GM12878 (cell line): ENCODE results near the gene NCKAP5. TPM values are rescaled to one million over a fixed set of nuclear protein-coding genes. Genes with fewer than 3 reads are reported as not detected.

Source experiments
- ATAC-seq: fragments of 200-7000 bp; cut with Tn5 transposase; 3 replicates; pipeline ENCODE4 v1.9.1; 2020; ENCODE audit warnings: mild to moderate bottlenecking, moderate library complexity
- BruUV-seq: library from RNA; stranded (reverse); fragments of 400-500 nt; replicated peaks from 2 replicates; lab custom pipeline; 2021; lab: Mats Ljungman, UMichigan
- CTCF ChIA-PET: fragments of 300-600 bp; sonication (Branson Sonifier 250); formaldehyde crosslinking; extraction: SDS; loops from one replicate; lab custom pipeline; 2021; ENCODE audit warnings: inconsistent platforms; lab: Yijun Ruan, JAX
- POLR2A ChIA-PET: fragments of 350-600 bp; formaldehyde crosslinking; extraction: SDS; loops from one replicate; lab custom pipeline; 2021; ENCODE audit warnings: inconsistent platforms; lab: Charles Lee
- RAD21 ChIA-PET: fragments of 300-600 bp; sonication (Branson Sonifier 250); formaldehyde crosslinking; loops from one replicate; lab custom pipeline; 2023; ENCODE audit warnings: antibody characterized with exemption; ENCODE audit not compliant: unreplicated experiment; lab: Charles Lee
- SMC1A ChIA-PET: fragments of 300-600 bp; sonication (Branson Sonifier 250); formaldehyde crosslinking; loops from one replicate; lab custom pipeline; 2023; ENCODE audit not compliant: unreplicated experiment, uncharacterized antibody; lab: Charles Lee
- DNase-seq: peaks from one replicate; pipeline ENCODE4 v3.0.0-alpha.2; 2011; ENCODE audit warnings: low read depth, low spot score
- FAIRE-seq: peaks from 3 replicates; lab custom pipeline; 2011; peaks lifted over from hg19 to GRCh38; lab: Jason Lieb, UNC
- H2AFZ ChIP-seq: 2 replicates; pipeline ENCODE4 v1.6.0; 2011; ENCODE audit warnings: low read depth, low read length, control low read depth; ENCODE audit not compliant: control insufficient read depth
- H3K27ac ChIP-seq: 2 replicates; pipeline ENCODE4 v1.5.1; 2011; ENCODE audit warnings: control low read depth; ENCODE audit not compliant: control insufficient read depth, insufficient read depth
- H3K27me3 ChIP-seq, 2 experiments: replicated peaks in 1 of 2; 2 replicates each; pipeline versions ENCODE4 v1.6.0 to v1.6.1; 2011; ENCODE audit warnings: low read length in 1 of 2; ENCODE audit not compliant: control insufficient read depth in 2 of 2, insufficient read depth in 2 of 2
- H3K36me3 ChIP-seq, 2 experiments: 2 replicates each; pipeline ENCODE4 v1.5.1; 2011; ENCODE audit warnings: low read length in 1 of 2; ENCODE audit not compliant: control insufficient read depth in 2 of 2, insufficient read depth in 2 of 2
- H3K4me1 ChIP-seq: 2 replicates; pipeline ENCODE4 v1.6.1; 2011; ENCODE audit warnings: mild to moderate bottlenecking, low read length, moderate library complexity, mixed read lengths; ENCODE audit not compliant: control insufficient read depth, insufficient read depth
- H3K4me2 ChIP-seq: 2 replicates; pipeline ENCODE4 v1.6.0; 2011; ENCODE audit warnings: control low read depth; ENCODE audit not compliant: control insufficient read depth, insufficient read depth
- H3K4me3 ChIP-seq: fragments of 200-600 bp; sonication (generic); 2 replicates; pipeline ENCODE4 v1.5.1; 2016
- H3K79me2 ChIP-seq: 2 replicates; pipeline ENCODE4 v1.6.0; 2011; ENCODE audit warnings: low read length; ENCODE audit not compliant: control insufficient read depth, insufficient read depth
- H3K9ac ChIP-seq: 2 replicates; pipeline ENCODE4 v1.8.0; 2011; ENCODE audit warnings: low read length, control low read depth, mixed read lengths; ENCODE audit not compliant: control insufficient read depth, insufficient read depth
- H3K9me3 ChIP-seq: replicated peaks from 3 replicates; pipeline ENCODE4 v1.5.1; 2011; ENCODE audit warnings: mild to moderate bottlenecking, low read length; ENCODE audit not compliant: control insufficient read depth, insufficient read depth
- H4K20me1 ChIP-seq: 2 replicates; pipeline ENCODE4 v1.6.0; 2011; ENCODE audit not compliant: control insufficient read depth, insufficient read depth
- BRCA1 ChIP-seq: IDR thresholded peaks from 2 replicates; pipeline ENCODE4 v1.6.1; 2011; ENCODE audit warnings: low read depth, low read length, improper control_type of control experiment
- CBFB ChIP-seq: IDR thresholded peaks from 2 replicates; pipeline ENCODE4 v1.6.1; 2016; ENCODE audit warnings: antibody characterized with exemption, low read depth
- CHD1 ChIP-seq: IDR thresholded peaks from 2 replicates; pipeline ENCODE4 v1.6.1; 2012; ENCODE audit warnings: low read depth, low read length, improper control_type of control experiment
- CTCF ChIP-seq, 3 experiments: IDR thresholded peaks in 2 of 3; conservative IDR thresholded peaks in 1 of 3; 2 replicates each; pipeline ENCODE4 v1.5.1; 2011; ENCODE audit warnings: low read depth in 3 of 3, low read length in 3 of 3, mild to moderate bottlenecking in 3 of 3, control low read depth in 2 of 3, moderate library complexity in 2 of 3, inconsistent platforms in 1 of 3, mixed read lengths in 1 of 3; ENCODE audit not compliant: control insufficient read depth in 2 of 3, insufficient read depth in 1 of 3; ENCODE audit errors: extremely low read depth in 1 of 3
- E4F1 ChIP-seq: fragments of 450-650 bp; IDR thresholded peaks from 2 replicates; pipeline ENCODE4 v1.6.1; 2018; ENCODE audit warnings: borderline replicate concordance, mild to moderate bottlenecking; ENCODE audit not compliant: partially characterized antibody
- GABPA ChIP-seq: IDR thresholded peaks from 2 replicates; pipeline ENCODE4 v1.6.1; 2014; ENCODE audit warnings: antibody characterized with exemption, low read depth, mild to moderate bottlenecking, inconsistent platforms
- GATAD2B ChIP-seq: fragments of 450-650 bp; conservative IDR thresholded peaks from 2 replicates; pipeline ENCODE4 v1.6.1; 2017; ENCODE audit warnings: low read depth, mild to moderate bottlenecking, moderate library complexity
- IRF3 ChIP-seq: fragments of 450-650 bp; IDR thresholded peaks from 2 replicates; pipeline ENCODE4 v1.6.1; 2014; ENCODE audit warnings: mild to moderate bottlenecking
- MEF2A ChIP-seq: IDR thresholded peaks from 2 replicates; pipeline ENCODE4 v1.6.1; 2011; ENCODE audit warnings: low read depth, mild to moderate bottlenecking, low read length, moderate library complexity; ENCODE audit not compliant: insufficient read depth
- MTA2 ChIP-seq: fragments of 450-650 bp; IDR thresholded peaks from 2 replicates; pipeline ENCODE4 v1.6.1; 2016; ENCODE audit warnings: low read depth, mild to moderate bottlenecking, moderate library complexity
- NRF1 ChIP-seq: conservative IDR thresholded peaks from 2 replicates; pipeline ENCODE4 v1.6.1; 2011; ENCODE audit warnings: mild to moderate bottlenecking, low read depth, low read length, improper control_type of control experiment
- PAX5 ChIP-seq: IDR thresholded peaks from 2 replicates; pipeline ENCODE4 v1.6.1; 2011; ENCODE audit warnings: low read depth, low read length, borderline replicate concordance
- POLR2AphosphoS5 ChIP-seq: IDR thresholded peaks from 2 replicates; pipeline ENCODE4 v1.6.1; 2011; ENCODE audit warnings: mild to moderate bottlenecking, low read length, inconsistent platforms
- RELA ChIP-seq: fragments of 450-650 bp; IDR thresholded peaks from 2 replicates; pipeline ENCODE4 v1.8.0; 2014; ENCODE audit warnings: borderline replicate concordance; ENCODE audit not compliant: partially characterized antibody
- SKIL ChIP-seq: fragments of 450-650 bp; IDR thresholded peaks from 2 replicates; pipeline ENCODE4 v1.6.1; 2017; ENCODE audit warnings: mild to moderate bottlenecking, low read depth, inconsistent platforms; ENCODE audit not compliant: poor library complexity, severe bottlenecking
- WGBS: methylation state at CpG from one replicate; pipeline ENCODE4 v1.1.6; 2016; ENCODE audit warnings: low lambda C conversion rate; ENCODE audit not compliant: insufficient replicate concordance, insufficient coverage; ENCODE audit errors: missing lambda C conversion rate; 5-methylcytosine and 5-hydroxymethylcytosine counted together
- in situ Hi-C: fragments of 300-500 bp; cut with MboI; formaldehyde crosslinking; loops from 9 replicates; pipeline ENCODE4 v1.14.3; 2018; ENCODE audit warnings: mixed read lengths
- intact Hi-C: fragments of 100-400 bp; cut with micrococcal nuclease; formaldehyde crosslinking; loops from one replicate; pipeline ENCODE4 v1.14.2; 2022; ENCODE audit not compliant: unreplicated experiment
- polyA plus RNA-seq, 11 experiments: library from polyadenylated mRNA; depleted of rRNA in 4 of 11; unstranded in 6 of 11; stranded (reverse) in 5 of 11; fragments of >200 nt; fragmentation: Nextera tagmentation in 4 of 11; fragmentation: Illumina TruSeq in 1 of 11; extraction: Ambion mirVana in 4 of 11; extraction: Trizol in 1 of 11; gene quantifications; 1 replicate in 1 of 11; 2 replicates in 10 of 11; pipeline versions ENCODE4 v1.2.1 to v1.2.3, GENCODE V29; 2011 to 2016; ENCODE audit warnings: inconsistent platforms in 2 of 11, missing spikeins in 2 of 11, low read depth in 1 of 11
- total RNA-seq, 4 experiments: library from RNA; depleted of rRNA in 3 of 4; stranded (reverse); fragments of >200 nt in 3 of 4; fragmentation: Illumina TruSeq in 1 of 4; extraction: Trizol in 1 of 4; gene quantifications; 2 replicates each; pipeline versions ENCODE4 v1.2.1 to v1.2.3, GENCODE V29; 2013 to 2021

The NCKAP5 gene
- total and polyA plus RNA-seq, 10 of the 15 experiments (the other 5 are each of a cell fraction or from before 2014, with no cell fraction given), result 0.06 to 0.44 (median 0.16) TPM

GRCh38 chr2:132668987-132669907 is 899.0 kb downstream of the NCKAP5 start:
- Histone ChIP-seq H3K4me1 (no peaks in the 10 kb centered on the region), H3K9ac (no peak overlapping the region), H3K36me3 (no peaks in the 10 kb centered on the region), H3K9me3 (no peaks in the 10 kb centered on the region), H4K20me1 (no peaks in the 10 kb centered on the region), H3K79me2 (no peaks in the 10 kb centered on the region), H3K4me3 (no peak overlapping the region), H3K27ac (no peak overlapping the region), H3K27me3 (peaks cover 5 to 6% of the 10 kb centered on the region in 2 experiments), H2AFZ (no peak overlapping the region), H3K4me2 (no peak overlapping the region)
- no peak for FAIRE-seq
- no peak for DNase-seq
- in situ Hi-C loops, result no loop called here
- 31% methylated on average over 51 of the region's 80 CpGs for WGBS
- intact Hi-C loops, result no loop called here
- no TSS peak for BruUV-seq
- ChIA-PET RAD21 (interaction anchor here (1.2 kb wide), 1 partner anchor 10 kb away, joined by 3 read pairs; no protein-coding TSS in a partner anchor), POLR2A (no interaction called here), CTCF (no interaction called here), SMC1A (interaction anchor here (1.5 kb wide), 1 partner anchor 25 kb away, joined by 4 read pairs; no protein-coding TSS in a partner anchor)
- TF ChIP-seq BRCA1 (no peak), POLR2AphosphoS5 (no peak), RELA (no peak), GABPA (no peak), CBFB (no peak), SKIL (no peak), PAX5 (no peak), GATAD2B (no peak), CTCF (IDR thresholded peaks at IDR 0.05 in 2 of 3, conservative IDR thresholded peaks at IDR 0.05 in 1 of 3; ENCODE audit: control insufficient read depth in 2 of 3, extremely low read depth in 1 of 3, insufficient read depth in 1 of 3, low read depth in 3 of 3, low read length in 3 of 3) (no peak), MEF2A (no peak), CHD1 (no peak), IRF3 (no peak), MTA2 (no peak), E4F1 (no peak), NRF1 (no peak)
- ATAC-seq, result no peak; the same call in 2 of the 3 replicates
